NCI-H2081 (cell line): ENCODE results near the gene DNAJC22.
"Not testable (repeated sequence)": the region's sequence is repeated elsewhere in the genome, so short reads cannot be mapped to it uniquely, and the experiment has no call there.

ENCODE experiments used
- DNase-seq, 2 experiments: peaks; one replicate each; lab custom pipeline; 2025; lab: John Stamatoyannopoulos, UW

DNAJC22 gene

GRCh38 chr12:49331380-49332222, 15.1 kb upstream of the DNAJC22 start:
- peak in 1 of 2 experiments; percentile 49 for DNase-seq

GRCh38 chr12:49332441-49332861, 14.2 kb upstream of the DNAJC22 start:
- DNase-seq = no peak

DNA sequence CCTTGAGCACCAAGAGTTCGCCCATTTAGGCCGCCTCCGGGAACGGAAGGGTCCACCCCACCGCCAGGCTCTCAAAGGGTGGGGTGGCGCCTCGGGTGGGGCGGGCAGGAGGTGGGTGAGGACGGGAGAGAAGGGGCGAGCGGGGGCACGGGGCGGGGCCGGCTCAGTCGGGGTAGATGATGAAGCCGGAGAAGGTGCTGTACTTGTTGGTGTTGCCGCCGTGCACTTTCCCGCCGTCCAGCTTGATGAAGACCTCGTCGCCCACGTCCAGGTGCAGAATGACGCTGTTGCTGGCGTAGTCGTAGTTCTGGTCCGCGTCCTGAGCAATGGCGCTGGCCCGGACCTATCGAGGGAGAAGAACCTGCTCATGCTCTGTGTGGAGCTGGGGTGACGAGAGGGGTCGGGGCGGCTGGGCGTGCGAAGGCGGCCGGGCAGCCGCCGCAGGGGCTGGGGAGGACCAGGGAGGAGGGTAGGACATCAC, 13.8 kb upstream of the DNAJC22 start:
- DNase-seq = no peak

DNA sequence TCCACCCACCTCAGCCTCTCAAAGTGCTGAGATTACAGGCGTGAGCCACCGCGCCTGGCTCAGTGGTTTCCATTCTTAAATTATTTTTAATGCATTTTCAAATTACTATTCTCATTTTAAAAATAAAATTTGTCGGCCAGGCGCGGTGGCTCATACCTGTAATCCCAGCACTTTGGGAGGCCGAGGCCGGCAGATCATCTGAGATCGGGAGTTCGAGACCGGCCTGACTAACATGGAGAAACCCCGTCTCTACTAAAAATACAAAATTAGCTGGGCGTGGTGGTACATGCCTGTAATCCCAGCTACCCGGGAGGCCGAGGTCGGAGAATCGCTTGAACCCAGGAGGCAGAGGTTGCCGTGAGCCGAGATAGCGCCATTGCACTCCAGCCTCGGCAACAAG, 12.9 kb upstream of the DNAJC22 start:
- DNase-seq = not testable (repeated sequence)

DNA sequence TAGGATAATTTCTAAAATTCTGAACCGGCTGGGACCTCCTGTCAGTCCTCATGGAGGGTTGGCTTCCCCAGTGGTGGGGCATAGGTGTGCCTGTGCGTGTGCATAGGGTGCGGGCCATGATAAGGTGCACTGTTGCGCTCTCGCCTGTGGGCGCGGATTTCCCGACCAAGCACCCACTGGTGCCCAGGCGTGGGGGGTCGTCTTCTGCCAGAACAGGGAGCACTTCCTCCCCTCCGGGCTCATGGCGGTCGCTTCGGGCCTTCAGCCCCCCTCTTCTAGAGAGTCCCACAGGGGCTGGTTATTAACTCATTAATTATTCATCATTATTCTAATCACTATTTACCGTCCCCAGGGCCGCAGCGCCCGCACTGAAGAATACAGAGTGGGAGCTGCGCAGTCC, 12.5 kb upstream of the DNAJC22 start:
- DNase-seq = no peak

GRCh38 chr12:49334681-49335080, 12.0 kb upstream of the DNAJC22 start:
- no peak for DNase-seq

- no peak for DNase-seq
Observed at GRCh38 chr12:49335118-49335954, 11.4 kb upstream of the DNAJC22 start.

GRCh38 chr12:49335955-49336644, 10.6 kb upstream of the DNAJC22 start:
- DNase-seq = no peak

DNA sequence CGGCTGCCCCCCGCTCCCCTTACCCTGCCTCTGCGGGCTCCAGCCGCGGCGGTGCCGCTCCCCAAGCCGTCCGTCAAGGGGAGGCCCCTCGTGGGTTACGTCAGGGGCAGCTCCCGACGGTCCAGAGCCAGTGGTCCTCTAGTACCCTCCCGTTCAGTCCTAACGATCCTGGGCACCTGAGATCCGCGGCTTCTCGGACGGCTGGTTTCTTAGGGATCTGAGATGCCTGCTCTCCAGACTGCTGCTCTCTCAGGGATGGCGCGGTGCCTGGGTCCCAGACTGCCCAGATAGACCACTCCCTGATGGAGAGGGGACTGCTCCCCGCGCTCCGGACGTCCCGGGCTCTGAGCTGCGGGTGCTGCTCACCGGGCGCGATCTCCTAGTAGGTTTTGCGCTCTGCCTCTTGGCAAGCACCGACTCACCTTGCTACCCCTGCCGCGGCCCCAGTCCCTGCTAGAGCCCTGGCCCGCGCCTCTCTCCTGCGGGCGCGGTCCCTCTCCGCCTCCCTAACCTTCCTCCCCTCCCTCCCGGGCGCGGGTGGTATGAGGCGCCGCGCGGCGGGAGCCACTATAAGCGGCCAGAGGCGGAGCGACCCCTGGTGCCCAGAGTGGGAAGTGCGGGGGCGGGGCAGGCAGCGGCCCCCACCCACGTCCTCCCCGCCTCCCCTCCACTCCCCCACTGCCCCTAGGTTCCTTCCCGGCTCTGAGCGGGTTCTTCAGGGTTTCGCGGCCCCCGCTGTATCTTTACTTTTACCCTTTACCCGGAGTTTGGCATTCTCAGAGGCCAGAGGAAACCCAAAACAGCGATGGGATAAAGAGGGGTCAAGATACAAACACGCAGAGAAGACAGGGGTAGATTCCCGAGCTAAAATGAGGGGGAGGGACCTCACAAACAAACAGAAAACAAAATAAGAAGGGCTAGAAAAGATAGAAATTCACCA, 9.8 kb upstream of the DNAJC22 start, which contains the start of gene C1QL4:
C1QL4 (minus strand) TSS at position 544 of the 940 bp plus-strand sequence. CDS start 711 bp downstream, outside the sequence.
- peak; percentile 71 to 72 for DNase-seq

- DNase-seq = no peak
Observed at GRCh38 chr12:49338830-49339463, 7.7 kb upstream of the DNAJC22 start.

DNA sequence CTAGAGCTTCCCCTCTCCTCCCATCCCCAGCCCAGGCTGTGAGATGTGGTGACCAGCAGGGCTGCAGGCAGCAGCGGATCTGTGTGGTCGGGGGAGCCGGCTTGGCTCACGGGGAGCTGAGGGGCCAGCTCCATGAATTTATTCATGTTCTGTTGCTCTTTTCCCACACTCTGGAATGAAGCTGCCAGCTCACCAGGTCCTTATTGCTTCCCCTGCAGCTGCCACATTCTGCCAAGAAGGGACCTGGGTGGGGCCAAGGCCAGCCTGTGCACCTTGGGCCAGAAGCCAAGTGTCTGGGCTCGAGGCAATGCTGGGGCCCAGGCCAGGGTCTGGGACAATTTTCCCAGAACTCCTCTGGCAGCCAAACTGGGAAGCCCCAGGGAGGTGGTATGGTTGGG, 7.2 kb upstream of the DNAJC22 start:
- DNase-seq = no peak

DNA sequence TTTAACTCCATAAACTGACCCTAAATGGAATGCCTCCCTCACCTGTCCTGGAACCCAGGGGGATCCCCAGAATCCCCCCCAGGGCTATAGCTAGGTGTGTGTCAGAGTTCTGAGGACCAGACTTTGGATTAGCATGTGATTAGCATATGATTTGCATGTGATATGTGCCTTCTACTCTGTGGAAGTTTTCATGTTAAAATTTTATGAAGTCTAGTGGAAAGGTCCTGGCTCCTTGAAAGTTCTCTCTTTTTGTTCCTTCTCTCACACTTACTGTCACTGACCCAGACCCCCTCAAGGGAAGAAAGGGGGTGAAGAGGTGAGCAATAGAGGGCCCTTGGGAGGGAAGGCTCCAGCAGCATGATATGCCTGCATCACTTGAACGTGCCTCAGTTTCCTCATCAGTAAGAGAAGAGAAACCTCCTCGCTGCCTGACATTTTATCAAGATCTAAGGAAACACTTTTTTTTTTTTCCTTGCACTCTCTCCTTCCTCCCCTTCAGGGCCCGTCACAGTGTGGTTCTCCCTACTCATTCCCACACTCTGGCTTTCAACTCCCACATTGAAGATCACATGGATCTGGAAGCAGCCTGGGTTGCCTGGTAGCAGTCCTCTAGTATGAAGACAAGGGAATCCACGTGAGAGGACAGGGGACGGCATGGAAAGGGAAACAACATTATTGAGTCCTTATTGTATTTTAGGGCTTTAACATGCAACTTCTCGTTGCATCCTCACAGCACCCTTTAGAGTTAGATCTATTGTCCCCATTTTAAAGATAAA, 6.4 kb upstream of the DNAJC22 start:
- no peak for DNase-seq

GRCh38 chr12:49340971-49341776, 5.5 kb upstream of the DNAJC22 start:
- no peak for DNase-seq

DNA sequence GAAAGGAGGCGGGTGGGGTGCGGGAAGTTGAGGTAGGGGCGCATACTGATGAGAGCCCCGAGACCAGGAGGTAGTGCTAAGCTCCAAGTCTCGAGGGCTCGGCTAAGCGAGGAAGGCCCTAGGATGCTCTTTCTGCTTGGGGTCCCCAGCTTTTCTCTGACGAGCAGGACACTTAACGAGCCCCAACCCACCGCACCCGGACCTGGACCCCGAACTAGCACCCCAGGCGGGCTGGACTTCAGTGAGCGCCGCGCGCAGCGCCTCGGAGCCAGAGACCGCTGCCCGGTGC, 5.0 kb upstream of the DNAJC22 start:
- DNase-seq = no peak

- peak; percentile 73 to 75 for DNase-seq
Observed at GRCh38 chr12:49342066-49342913, 4.4 kb upstream of the DNAJC22 start.

DNA sequence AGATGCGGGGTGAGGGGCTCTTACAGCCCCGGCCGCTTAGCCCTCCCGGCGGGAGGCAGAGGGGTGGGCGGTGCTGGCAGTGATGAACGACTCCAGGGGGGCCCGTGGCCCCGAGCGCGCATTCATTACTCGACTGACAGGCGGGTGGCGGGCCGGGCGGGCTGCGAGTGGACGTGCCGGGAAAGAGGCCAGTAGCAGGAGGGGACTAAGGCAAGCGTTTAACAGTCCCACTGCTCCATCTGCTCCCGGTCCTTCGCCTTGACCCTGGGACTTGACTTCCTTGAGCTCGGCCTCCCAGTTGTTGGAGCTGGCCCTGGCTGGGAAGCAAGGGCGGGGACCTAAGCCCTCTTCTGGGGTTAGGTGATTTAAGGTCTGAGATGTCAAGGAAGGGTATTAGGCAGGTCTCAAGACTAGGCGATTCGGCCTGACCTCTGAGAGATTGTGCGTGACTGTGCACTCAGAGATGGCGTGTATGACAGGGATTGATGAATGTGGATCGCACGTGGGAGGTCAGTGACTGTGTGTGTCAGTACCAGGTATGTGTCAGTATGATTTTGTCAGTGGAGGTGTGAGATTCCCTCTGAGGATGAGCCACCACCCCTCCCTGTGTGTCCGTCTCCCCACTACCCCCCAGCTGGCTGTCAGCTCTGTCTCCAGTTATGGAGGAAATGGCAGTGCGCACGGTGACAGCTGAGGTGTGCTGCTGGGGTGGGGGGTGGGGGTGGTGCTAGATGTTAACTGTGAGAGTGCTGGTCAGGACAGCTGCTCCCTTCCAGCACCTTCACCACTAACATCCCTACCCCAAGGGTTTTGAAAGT, 3.6 kb upstream of the DNAJC22 start:
- DNase-seq = no peak

DNA sequence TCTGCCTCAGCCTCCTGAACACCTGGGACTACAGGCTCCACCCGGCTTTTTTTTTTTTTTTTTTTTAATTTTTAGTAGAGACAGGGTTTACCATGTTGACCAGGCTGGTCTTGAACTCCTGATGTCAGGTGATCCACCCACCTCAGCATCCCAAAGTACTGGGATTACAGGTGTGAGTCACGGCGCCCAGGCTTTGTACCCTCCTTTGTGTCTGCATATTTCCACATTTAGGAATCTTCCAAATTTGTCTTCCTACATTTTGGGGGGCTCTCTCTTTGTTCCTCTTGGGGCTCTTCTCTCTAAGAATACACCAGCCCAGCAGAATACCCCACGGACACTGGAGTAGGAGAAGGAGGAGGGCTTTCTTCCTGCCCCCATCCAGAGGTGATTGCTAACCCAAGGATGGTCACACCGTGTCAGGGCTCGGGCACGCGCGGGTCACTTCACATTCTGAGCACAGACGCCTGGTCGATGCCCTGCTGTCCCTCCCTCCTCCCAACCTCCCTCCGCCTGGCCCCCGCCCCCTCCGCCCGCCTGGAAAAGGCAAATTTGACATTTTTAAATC, 2.1 kb upstream of the DNAJC22 start:
- DNase-seq = no peak
